ENCODE measurements around the gene MTERF2. TPM values are rescaled to one million over a fixed set of nuclear protein-coding genes. Genes with fewer than 3 reads are reported as not detected.

MTERF2 gene
- total RNA-seq, 2 experiments from 2014 or later: 8.8 to 10.4 TPM

DNA sequence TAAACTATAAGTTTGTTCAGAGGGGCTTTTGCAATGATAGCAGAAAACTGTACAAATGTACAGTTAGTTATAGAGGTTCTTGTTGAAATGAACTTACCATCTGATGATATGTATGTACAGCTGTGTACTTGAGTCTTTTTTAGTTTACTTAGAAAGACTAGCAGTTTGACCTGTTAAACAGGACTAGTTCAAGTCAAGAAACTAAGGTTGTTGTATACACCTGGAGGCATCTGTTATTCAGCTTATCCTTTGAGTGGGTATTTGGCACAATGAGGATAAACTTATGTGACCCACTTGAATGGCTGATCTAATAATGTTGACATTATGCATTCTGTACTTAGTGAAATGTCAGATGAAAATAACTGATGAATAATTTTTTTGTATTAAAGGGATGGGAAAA lies 13.4 kb downstream of the MTERF2 start:
- Histone ChIP-seq H3K4me1 (ENCODE audit: insufficient read depth, low read length, poor library complexity, severe bottlenecking) (peaks cover 21% of the 10 kb centered on the region), H3K79me2 (ENCODE audit: insufficient read depth, low read depth, low read length) (peaks cover 13% of the 10 kb centered on the region; the same call in 1 of the 2 replicates), H3K9me3 (ENCODE audit: low read length) (no peaks in the 10 kb centered on the region), H4K20me1 (ENCODE audit: insufficient read depth, low read length) (0 out of 2 replicates have a peak, but pooled peaks cover 5% of the 10 kb centered on the region), H3K36me3 (ENCODE audit: insufficient read depth, low read length) (peaks cover 68% of the 10 kb centered on the region), H3K9me2 (ENCODE audit: insufficient read depth, low read length) (no peaks in the 10 kb centered on the region), H3K27ac (ENCODE audit: low read depth, low read length, poor library complexity, severe bottlenecking) (no peak overlapping the region), H2AFZ (ENCODE audit: low read length) (no peak overlapping the region), H3K4me3 (ENCODE audit: low read depth, low read length, poor library complexity, severe bottlenecking) (no peak overlapping the region), H3K4me2 (ENCODE audit: low read length) (no peak overlapping the region)
- BruUV-seq (replicated peaks): no TSS peak
- intact Hi-C loops (cut with micrococcal nuclease; ENCODE audit: unreplicated experiment): no loop called here
- no peak for TF ChIP-seq EZH2phosphoT487 (IDR thresholded peaks at IDR 0.05; ENCODE audit: borderline replicate concordance, low read depth, low read length)
- TF ChIP-seq, protein P1, sequence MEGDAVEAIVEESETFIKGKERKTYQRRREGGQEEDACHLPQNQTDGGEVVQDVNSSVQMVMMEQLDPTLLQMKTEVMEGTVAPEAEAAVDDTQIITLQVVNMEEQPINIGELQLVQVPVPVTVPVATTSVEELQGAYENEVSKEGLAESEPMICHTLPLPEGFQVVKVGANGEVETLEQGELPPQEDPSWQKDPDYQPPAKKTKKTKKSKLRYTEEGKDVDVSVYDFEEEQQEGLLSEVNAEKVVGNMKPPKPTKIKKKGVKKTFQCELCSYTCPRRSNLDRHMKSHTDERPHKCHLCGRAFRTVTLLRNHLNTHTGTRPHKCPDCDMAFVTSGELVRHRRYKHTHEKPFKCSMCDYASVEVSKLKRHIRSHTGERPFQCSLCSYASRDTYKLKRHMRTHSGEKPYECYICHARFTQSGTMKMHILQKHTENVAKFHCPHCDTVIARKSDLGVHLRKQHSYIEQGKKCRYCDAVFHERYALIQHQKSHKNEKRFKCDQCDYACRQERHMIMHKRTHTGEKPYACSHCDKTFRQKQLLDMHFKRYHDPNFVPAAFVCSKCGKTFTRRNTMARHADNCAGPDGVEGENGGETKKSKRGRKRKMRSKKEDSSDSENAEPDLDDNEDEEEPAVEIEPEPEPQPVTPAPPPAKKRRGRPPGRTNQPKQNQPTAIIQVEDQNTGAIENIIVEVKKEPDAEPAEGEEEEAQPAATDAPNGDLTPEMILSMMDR (conservative IDR thresholded peaks at IDR 0.05; ENCODE audit: low read length): no peak
- DNase-seq (ENCODE audit: low spot score): no peak
- CTCF ChIA-PET (ENCODE audit: unreplicated experiment): no interaction called here
- POLR2A ChIA-PET: no interaction called here

GRCh38 chr12:106971065-106971464 lies 15.9 kb downstream of the MTERF2 start:
- POLR2A ChIA-PET: interaction anchor here (0.6 kb wide), 1 partner anchor 1697 kb away, joined by 3 read pairs; no protein-coding TSS in a partner anchor

GRCh38 chr12:106964526-106964925 lies 22.4 kb downstream of the MTERF2 start:
- peaks cover 37% of the 10 kb centered on the region; the same call in 1 of the 2 replicates for H3K79me2 ChIP-seq (ENCODE audit: insufficient read depth, low read depth, low read length)
- no peak for DNase-seq (ENCODE audit: low spot score)
- no peak overlapping the region for H3K4me2 ChIP-seq (ENCODE audit: low read length)
- BruUV-seq (replicated peaks): no TSS peak
- H3K36me3 ChIP-seq (ENCODE audit: insufficient read depth, low read length): peaks cover 82% of the 10 kb centered on the region
- H4K20me1 ChIP-seq (ENCODE audit: insufficient read depth, low read length): 0 out of 2 replicates have a peak, but pooled peaks cover 9% of the 10 kb centered on the region
- no peaks in the 10 kb centered on the region for H3K9me2 ChIP-seq (ENCODE audit: insufficient read depth, low read length)
- ChIA-PET CTCF (ENCODE audit: unreplicated experiment) (no interaction called here), POLR2A (no interaction called here)
- H3K4me1 ChIP-seq (ENCODE audit: insufficient read depth, low read length, poor library complexity, severe bottlenecking): no peaks in the 10 kb centered on the region
- intact Hi-C loops (cut with micrococcal nuclease; ENCODE audit: unreplicated experiment): no loop called here
- no peak overlapping the region for H2AFZ ChIP-seq (ENCODE audit: low read length)
- no peaks in the 10 kb centered on the region for H3K9me3 ChIP-seq (ENCODE audit: low read length)
- no peak overlapping the region for H3K27ac ChIP-seq (ENCODE audit: low read depth, low read length, poor library complexity, severe bottlenecking)
- TF ChIP-seq, protein P1 (conservative IDR thresholded peaks at IDR 0.05; ENCODE audit: low read length): no peak
- TF ChIP-seq EZH2phosphoT487 (IDR thresholded peaks at IDR 0.05; ENCODE audit: borderline replicate concordance, low read depth, low read length): no peak
- H3K4me3 ChIP-seq (ENCODE audit: low read depth, low read length, poor library complexity, severe bottlenecking): no peak overlapping the region

More at GRCh38 chr12:106971065-106971464, 15.9 kb downstream of the MTERF2 start:
- intact Hi-C loops (cut with micrococcal nuclease; ENCODE audit: unreplicated experiment): no loop called here
- peaks cover 21% of the 10 kb centered on the region for H3K4me1 ChIP-seq (ENCODE audit: insufficient read depth, low read length, poor library complexity, severe bottlenecking)
- no peak overlapping the region for H3K4me3 ChIP-seq (ENCODE audit: low read depth, low read length, poor library complexity, severe bottlenecking)
- no peaks in the 10 kb centered on the region for H3K9me3 ChIP-seq (ENCODE audit: low read length)
- DNase-seq (ENCODE audit: low spot score): no peak
- no peak overlapping the region for H3K27ac ChIP-seq (ENCODE audit: low read depth, low read length, poor library complexity, severe bottlenecking)
- peaks cover 13% of the 10 kb centered on the region; the same call in 1 of the 2 replicates for H3K79me2 ChIP-seq (ENCODE audit: insufficient read depth, low read depth, low read length)
- H3K9me2 ChIP-seq (ENCODE audit: insufficient read depth, low read length): no peaks in the 10 kb centered on the region
- CTCF ChIA-PET (ENCODE audit: unreplicated experiment): no interaction called here
- H2AFZ ChIP-seq (ENCODE audit: low read length): no peak overlapping the region
- H3K4me2 ChIP-seq (ENCODE audit: low read length): no peak overlapping the region
- TF ChIP-seq, protein P1 (conservative IDR thresholded peaks at IDR 0.05; ENCODE audit: low read length): no peak
- no peak for TF ChIP-seq EZH2phosphoT487 (IDR thresholded peaks at IDR 0.05; ENCODE audit: borderline replicate concordance, low read depth, low read length)
- 0 out of 2 replicates have a peak, but pooled peaks cover 5% of the 10 kb centered on the region for H4K20me1 ChIP-seq (ENCODE audit: insufficient read depth, low read length)
- BruUV-seq (replicated peaks): no TSS peak
- H3K36me3 ChIP-seq (ENCODE audit: insufficient read depth, low read length): peaks cover 83% of the 10 kb centered on the region
